ENCODE data around the gene PTTG1.

PTTG1 gene

DNA sequence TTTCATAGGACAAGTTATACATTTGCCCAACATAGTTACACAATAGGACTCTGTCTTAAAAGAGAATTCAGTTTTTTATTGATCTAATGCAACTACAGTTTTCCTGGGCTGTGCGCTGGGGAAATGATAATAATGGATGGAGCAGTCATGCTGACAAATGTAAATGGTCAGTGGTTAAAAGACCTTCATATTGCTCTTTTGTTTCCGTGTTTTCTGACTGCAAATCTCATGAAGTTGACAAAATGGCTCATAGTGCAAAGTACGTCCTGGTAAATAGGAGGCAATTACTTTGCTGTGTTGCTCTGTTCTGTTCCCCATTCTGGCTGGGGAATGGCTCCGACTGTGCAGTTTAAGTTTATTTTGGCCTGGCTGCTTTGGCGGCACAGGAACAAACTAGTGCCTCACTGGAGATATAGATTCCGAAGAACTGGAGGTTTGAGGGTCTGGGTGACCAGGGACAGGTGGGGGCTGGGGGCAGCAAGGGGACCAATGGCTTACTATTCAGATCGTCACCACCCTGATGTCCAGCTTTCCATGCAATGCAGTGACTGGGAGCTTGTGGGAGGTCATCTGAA is 54.3 kb downstream of the PTTG1 start:
- H3K4me1 ChIP-seq, result peaks cover 0 to 12% (median 9%) of the 10 kb centered on the region in 4 donors
- H3K4me3 ChIP-seq, result no peak overlapping the region
- H3K27me3 ChIP-seq, result no peaks in the 10 kb centered on the region
- DNase-seq, result no peak
- TF ChIP-seq, protein P1, sequence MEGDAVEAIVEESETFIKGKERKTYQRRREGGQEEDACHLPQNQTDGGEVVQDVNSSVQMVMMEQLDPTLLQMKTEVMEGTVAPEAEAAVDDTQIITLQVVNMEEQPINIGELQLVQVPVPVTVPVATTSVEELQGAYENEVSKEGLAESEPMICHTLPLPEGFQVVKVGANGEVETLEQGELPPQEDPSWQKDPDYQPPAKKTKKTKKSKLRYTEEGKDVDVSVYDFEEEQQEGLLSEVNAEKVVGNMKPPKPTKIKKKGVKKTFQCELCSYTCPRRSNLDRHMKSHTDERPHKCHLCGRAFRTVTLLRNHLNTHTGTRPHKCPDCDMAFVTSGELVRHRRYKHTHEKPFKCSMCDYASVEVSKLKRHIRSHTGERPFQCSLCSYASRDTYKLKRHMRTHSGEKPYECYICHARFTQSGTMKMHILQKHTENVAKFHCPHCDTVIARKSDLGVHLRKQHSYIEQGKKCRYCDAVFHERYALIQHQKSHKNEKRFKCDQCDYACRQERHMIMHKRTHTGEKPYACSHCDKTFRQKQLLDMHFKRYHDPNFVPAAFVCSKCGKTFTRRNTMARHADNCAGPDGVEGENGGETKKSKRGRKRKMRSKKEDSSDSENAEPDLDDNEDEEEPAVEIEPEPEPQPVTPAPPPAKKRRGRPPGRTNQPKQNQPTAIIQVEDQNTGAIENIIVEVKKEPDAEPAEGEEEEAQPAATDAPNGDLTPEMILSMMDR (IDR thresholded peaks at IDR 0.05), result no peak
- intact Hi-C loops (cut with DNase I; ENCODE audit: low total_unique reads), result no loop called here
- H3K9me3 ChIP-seq, result no peaks in the 10 kb centered on the region
- no peak overlapping the region for H3K27ac ChIP-seq
- H3K36me3 ChIP-seq, result no peaks in the 10 kb centered on the region

DNA sequence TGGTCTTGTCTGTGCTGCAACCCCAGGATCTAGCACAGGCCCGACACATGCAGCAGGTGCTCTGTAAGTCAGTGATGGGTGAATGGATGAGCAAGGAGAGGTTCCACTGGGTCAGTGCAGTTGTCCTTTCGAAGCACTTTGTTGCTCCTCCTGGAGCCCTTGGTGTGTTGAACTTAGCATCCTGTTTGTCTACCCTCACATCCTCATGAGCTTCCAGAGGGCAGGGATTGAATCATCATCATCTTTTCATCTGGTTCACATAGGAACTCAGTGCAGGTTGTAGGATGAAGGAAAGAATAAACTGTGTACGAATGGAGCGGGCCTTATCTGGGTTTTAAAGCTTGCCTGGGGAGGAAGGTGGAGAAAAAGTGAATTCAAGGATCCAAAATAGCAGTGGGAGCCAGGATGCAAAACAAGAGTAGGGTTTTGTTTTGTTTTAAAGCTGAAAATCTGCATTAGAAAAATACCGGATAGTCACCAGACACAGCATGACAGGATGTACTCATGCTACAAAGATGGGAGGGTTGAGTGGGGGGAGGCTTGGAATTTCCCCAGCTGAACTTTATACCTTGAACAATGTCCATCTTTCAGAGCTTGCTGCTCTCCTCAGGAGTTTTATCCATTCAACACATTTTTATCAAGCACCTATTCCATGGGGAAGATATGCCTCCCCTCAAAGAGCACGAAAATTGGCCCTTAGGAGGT is 55.8 kb downstream of the PTTG1 start:
- no peak overlapping the region for H3K4me3 ChIP-seq
- TF ChIP-seq, protein P1 (IDR thresholded peaks at IDR 0.05), result no peak
- H3K36me3 ChIP-seq, result no peaks in the 10 kb centered on the region
- no peak for DNase-seq
- intact Hi-C loops (cut with DNase I; ENCODE audit: low total_unique reads), result no loop called here
- no peaks in the 10 kb centered on the region for H3K9me3 ChIP-seq
- no peaks in the 10 kb centered on the region for H3K27me3 ChIP-seq
- peaks cover 0 to 12% (median 9%) of the 10 kb centered on the region in 4 donors for H3K4me1 ChIP-seq
- H3K27ac ChIP-seq, result no peak overlapping the region

DNA sequence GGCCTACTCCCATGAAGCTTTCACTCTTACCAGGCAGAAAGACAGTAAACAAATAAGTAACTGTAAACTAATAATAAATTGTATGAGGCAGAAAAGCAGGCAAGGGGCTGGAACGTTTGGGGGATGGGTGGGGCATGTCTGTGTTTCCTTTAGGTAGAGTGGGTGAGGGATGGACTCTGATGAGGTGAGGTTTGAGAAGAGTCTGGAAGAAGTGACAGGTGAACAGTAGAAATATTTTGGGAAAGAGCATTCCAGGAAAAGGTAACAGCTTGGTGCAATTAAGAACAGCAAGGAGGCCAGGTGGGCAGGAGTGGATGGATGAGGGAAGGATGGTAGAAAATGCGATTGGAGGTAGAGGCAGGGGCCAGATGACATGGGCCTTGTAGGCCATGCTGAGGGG is 56.5 kb downstream of the PTTG1 start:
- no peaks in the 10 kb centered on the region for H3K27me3 ChIP-seq
- DNase-seq, result no peak
- no peak overlapping the region for H3K27ac ChIP-seq
- H3K36me3 ChIP-seq, result no peaks in the 10 kb centered on the region
- TF ChIP-seq, protein P1 (IDR thresholded peaks at IDR 0.05), result no peak
- no peak overlapping the region for H3K4me3 ChIP-seq
- intact Hi-C loops (cut with DNase I; ENCODE audit: low total_unique reads), result no loop called here
- H3K9me3 ChIP-seq, result no peaks in the 10 kb centered on the region
- peaks cover 0 to 12% (median 9%) of the 10 kb centered on the region in 4 donors for H3K4me1 ChIP-seq

Data from tibial artery (tissue), 4 donors.